Embryonic facial prominence (tissue), 1 donor: ENCODE data around the gene ALG12.
A peak's percentile ranks its signal among the peaks of the same experiment; 100 is the strongest.

Source experiments
- DNase-seq: peaks from one replicate; pipeline ENCODE4 v3.0.0-alpha.2; 2016; ENCODE audit errors: extremely low spot score

ALG12 gene

GRCh38 chr22:49917974-49918910 lies at the start of gene ALG12, which contains the start of gene CRELD2:
ALG12 (minus strand) TSS chr22:49918438; CDS start chr22:49913765, 4,673 bp downstream.
CRELD2 (plus strand) TSS chr22:49918634; CDS start chr22:49918770, 136 bp downstream.
- DNase-seq, result peak; percentile 95

- DNase-seq, result no peak
These were observed 49.5 kb upstream of the ALG12 start for GRCh38 chr22:49967706-49968208.

GRCh38 chr22:49966774-49967705 lies 48.8 kb upstream of the ALG12 start:
- no peak for DNase-seq

- DNase-seq, result no peak
These were observed 48.0 kb upstream of the ALG12 start for GRCh38 chr22:49966041-49966773.

- DNase-seq, result no peak
These were observed 47.1 kb upstream of the ALG12 start for GRCh38 chr22:49965091-49966040.

GRCh38 chr22:49964136-49965090 lies 46.2 kb upstream of the ALG12 start:
- no peak for DNase-seq

- no peak for DNase-seq
These were observed 45.4 kb upstream of the ALG12 start for GRCh38 chr22:49963647-49964026.

GRCh38 chr22:49962751-49963646 lies 44.8 kb upstream of the ALG12 start:
- no peak for DNase-seq

- peak; percentile 50 for DNase-seq
These were observed 43.9 kb upstream of the ALG12 start for GRCh38 chr22:49962012-49962750.

- DNase-seq, result no peak
These were observed 43.4 kb upstream of the ALG12 start for GRCh38 chr22:49961601-49962011.

GRCh38 chr22:49961005-49961600 lies 42.9 kb upstream of the ALG12 start:
- DNase-seq, result no peak

- DNase-seq, result peak; percentile 84
These were observed 42.1 kb upstream of the ALG12 start, which contains the start of gene PIM3 for GRCh38 chr22:49960159-49961004. PIM3 (plus strand) TSS chr22:49960772; CDS start chr22:49960948, 176 bp downstream.

- no peak for DNase-seq
These were observed 41.5 kb upstream of the ALG12 start for GRCh38 chr22:49959782-49960158.

- no peak for DNase-seq
These were observed 40.9 kb upstream of the ALG12 start for GRCh38 chr22:49958931-49959781.

- DNase-seq, result no peak
These were observed 40.2 kb upstream of the ALG12 start for GRCh38 chr22:49958366-49958921.
